MCF 10A (cell line): Measurements from ENCODE around the gene RPH3AL. TPM values are rescaled to one million over a fixed set of nuclear protein-coding genes. Genes with fewer than 3 reads are reported as not detected.

Experiments
- BruUV-seq: library from RNA; stranded (reverse); fragments of 400-500 nt; replicated peaks from 2 replicates; lab custom pipeline; 2021; lab: Mats Ljungman, UMichigan
- CTCF ChIA-PET: fragments of 300-600 bp; sonication (Branson Sonifier 250); formaldehyde crosslinking; extraction: SDS; loops from one replicate; lab custom pipeline; 2021; ENCODE audit warnings: antibody characterized with exemption, inconsistent platforms; lab: Yijun Ruan, JAX
- POLR2A ChIA-PET: fragments of 300-600, 350-650 bp; sonication (Branson Sonifier 250); formaldehyde crosslinking; extraction: SDS; loops from one replicate; lab custom pipeline; 2020; ENCODE audit warnings: antibody characterized with exemption, inconsistent platforms; lab: Yijun Ruan, JAX
- DNase-seq: peaks from one replicate; pipeline ENCODE4 v3.0.0-alpha.2; 2018; ENCODE audit not compliant: unreplicated experiment
- H3K27ac Mint-ChIP-seq: one replicate; pipeline ENCODE4 v1.8.0; 2022; ENCODE audit warnings: mild to moderate bottlenecking, low read depth, mixed read lengths; ENCODE audit not compliant: unreplicated experiment
- H3K27me3 Mint-ChIP-seq: one replicate; pipeline ENCODE4 v1.8.0; 2022; ENCODE audit warnings: mixed read lengths; ENCODE audit not compliant: insufficient read depth, unreplicated experiment
- H3K36me3 Mint-ChIP-seq: one replicate; pipeline ENCODE4 v1.8.0; 2022; ENCODE audit warnings: mild to moderate bottlenecking, moderate library complexity, mixed read lengths; ENCODE audit not compliant: insufficient read depth, unreplicated experiment
- H3K4me1 Mint-ChIP-seq: one replicate; pipeline ENCODE4 v1.8.0; 2022; ENCODE audit warnings: mixed read lengths; ENCODE audit not compliant: insufficient read depth, unreplicated experiment
- H3K4me3 Mint-ChIP-seq: one replicate; pipeline ENCODE4 v1.8.0; 2022; ENCODE audit warnings: mild to moderate bottlenecking, moderate library complexity, mixed read lengths; ENCODE audit not compliant: unreplicated experiment
- H3K9me3 Mint-ChIP-seq: one replicate; pipeline ENCODE4 v1.8.0; 2022; ENCODE audit warnings: mixed read lengths; ENCODE audit not compliant: unreplicated experiment
- intact Hi-C: fragments of 100-400 bp; cut with micrococcal nuclease; formaldehyde crosslinking; loops from 2 replicates; pipeline ENCODE4 v1.14.1; 2022
- total RNA-seq: library from RNA; stranded (reverse); gene quantifications from 2 replicates; pipeline ENCODE4 v1.2.3, GENCODE V29; 2022
- TF ChIP-seq, protein P1 (sequence below): fragments of 200-600 bp; IDR thresholded peaks from one replicate; pipeline ENCODE4 v1.8.0; 2022; ENCODE audit warnings: antibody characterized with exemption, mild to moderate bottlenecking; ENCODE audit not compliant: unreplicated experiment

Gene RPH3AL
- total RNA-seq, 1 experiment from 2014 or later = 0.89 TPM

DNA sequence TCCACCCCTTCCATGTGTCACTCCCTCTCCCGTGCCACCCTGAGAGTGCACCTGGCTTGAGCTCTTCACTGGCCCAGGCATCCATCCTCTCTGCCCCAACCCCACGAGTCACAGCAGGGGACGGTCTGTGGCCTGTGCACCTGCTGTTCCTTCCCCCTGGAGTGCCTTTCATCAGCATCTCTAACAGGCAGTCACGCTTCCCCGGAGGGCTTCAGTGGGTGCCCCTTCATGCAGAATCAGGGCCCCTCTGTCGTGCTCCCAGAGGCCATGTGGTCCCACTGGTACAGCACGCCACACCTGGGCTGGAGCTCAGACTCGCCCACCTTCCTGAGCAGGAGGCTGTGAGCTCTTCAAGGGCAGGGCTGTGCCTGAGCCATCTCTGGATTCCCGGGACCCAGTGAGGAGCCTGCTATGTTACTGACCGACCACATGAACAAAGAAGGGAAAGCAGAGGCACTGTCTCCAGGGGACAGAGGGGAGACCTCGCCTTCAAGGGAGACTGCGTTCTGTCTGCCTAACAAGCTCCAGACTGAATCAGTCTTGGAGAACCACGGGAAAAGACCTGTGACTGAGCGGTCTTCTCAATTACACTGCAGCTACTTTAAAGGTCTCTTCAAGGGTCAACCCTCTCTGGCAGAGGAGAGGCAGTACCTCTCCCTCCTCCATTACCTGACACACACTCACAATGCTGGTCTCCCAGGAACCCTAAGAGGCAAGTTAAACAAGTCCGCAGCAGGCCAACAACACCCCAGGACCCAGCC, 92.4 kb downstream of the RPH3AL start:
- intact Hi-C loops = no loop called here
- TF ChIP-seq, protein P1, sequence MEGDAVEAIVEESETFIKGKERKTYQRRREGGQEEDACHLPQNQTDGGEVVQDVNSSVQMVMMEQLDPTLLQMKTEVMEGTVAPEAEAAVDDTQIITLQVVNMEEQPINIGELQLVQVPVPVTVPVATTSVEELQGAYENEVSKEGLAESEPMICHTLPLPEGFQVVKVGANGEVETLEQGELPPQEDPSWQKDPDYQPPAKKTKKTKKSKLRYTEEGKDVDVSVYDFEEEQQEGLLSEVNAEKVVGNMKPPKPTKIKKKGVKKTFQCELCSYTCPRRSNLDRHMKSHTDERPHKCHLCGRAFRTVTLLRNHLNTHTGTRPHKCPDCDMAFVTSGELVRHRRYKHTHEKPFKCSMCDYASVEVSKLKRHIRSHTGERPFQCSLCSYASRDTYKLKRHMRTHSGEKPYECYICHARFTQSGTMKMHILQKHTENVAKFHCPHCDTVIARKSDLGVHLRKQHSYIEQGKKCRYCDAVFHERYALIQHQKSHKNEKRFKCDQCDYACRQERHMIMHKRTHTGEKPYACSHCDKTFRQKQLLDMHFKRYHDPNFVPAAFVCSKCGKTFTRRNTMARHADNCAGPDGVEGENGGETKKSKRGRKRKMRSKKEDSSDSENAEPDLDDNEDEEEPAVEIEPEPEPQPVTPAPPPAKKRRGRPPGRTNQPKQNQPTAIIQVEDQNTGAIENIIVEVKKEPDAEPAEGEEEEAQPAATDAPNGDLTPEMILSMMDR = no peak
- Mint-ChIP-seq H3K36me3 (no peaks in the 10 kb centered on the region), H3K9me3 (peaks cover 8% of the 10 kb centered on the region), H3K27me3 (peaks cover 31% of the 10 kb centered on the region), H3K27ac (no peak overlapping the region), H3K4me1 (no peaks in the 10 kb centered on the region), H3K4me3 (no peak overlapping the region)
- BruUV-seq = no TSS peak
- no peak for DNase-seq
- ChIA-PET CTCF (interaction anchor here (0.6 kb wide), 2 partner anchors 10 to 486 kb away, joined by 3 to 4 read pairs; no protein-coding TSS in a partner anchor), POLR2A (interaction anchor here (0.9 kb wide), 1 partner anchor 22 kb away, joined by 3 read pairs; no protein-coding TSS in a partner anchor)

DNA sequence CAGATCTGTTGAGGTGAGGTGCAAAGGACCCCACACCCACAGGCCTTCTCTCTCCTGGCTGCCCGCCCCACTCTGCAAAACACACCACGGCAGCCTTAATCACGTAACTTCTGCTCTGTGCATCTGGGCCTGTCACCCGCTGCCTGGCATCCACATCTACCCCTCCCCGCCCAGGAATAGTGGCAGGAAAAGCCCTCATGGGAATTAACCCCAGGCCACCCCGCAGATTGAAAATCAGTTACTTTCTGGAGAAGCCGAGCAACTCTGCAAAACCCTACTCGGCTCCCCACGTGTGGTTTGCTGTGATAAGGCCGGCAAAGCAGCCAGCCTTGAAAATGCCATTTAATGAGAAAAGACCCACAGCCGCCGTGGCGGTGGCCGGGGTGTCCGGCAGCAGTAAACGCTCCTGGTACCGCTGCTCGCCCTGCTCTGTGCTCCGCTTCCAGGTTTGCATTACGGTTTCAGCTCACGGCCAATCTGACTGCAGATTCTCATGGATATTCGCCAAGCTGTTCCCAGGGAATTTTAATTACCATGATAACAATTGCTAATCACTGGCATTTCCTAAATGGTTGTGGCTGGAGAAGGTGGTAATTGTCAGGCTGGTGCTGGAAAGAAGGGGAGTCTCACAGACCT, 93.1 kb downstream of the RPH3AL start:
- H3K4me1 Mint-ChIP-seq = no peaks in the 10 kb centered on the region
- DNase-seq = no peak
- CTCF ChIA-PET = no interaction called here
- intact Hi-C loops = no loop called here
- TF ChIP-seq, protein P1 = no peak
- peaks cover 8% of the 10 kb centered on the region for H3K9me3 Mint-ChIP-seq
- no peaks in the 10 kb centered on the region for H3K36me3 Mint-ChIP-seq
- H3K27ac Mint-ChIP-seq = no peak overlapping the region
- no peak overlapping the region for H3K4me3 Mint-ChIP-seq
- POLR2A ChIA-PET = no interaction called here
- H3K27me3 Mint-ChIP-seq = peaks cover 31% of the 10 kb centered on the region
- no TSS peak for BruUV-seq

DNA sequence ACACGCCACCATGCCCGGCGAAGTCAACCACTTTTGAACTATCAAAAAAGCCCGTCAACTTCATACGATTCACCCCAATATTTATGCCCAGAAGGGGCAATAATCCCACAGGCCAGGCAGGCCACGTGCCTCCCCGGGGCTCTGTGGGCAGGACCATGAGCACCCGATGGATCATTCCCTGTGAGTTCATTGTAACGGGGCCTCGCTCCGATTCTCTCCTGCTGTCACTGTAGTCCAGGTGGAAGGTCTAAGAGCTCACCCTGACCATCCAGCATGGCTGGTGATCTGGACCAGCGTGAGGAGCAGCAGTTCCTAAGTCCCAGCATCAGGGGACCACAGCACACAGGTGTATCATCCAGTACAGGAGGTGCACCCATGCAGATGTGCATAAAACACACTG, 93.7 kb downstream of the RPH3AL start:
- no peaks in the 10 kb centered on the region for H3K36me3 Mint-ChIP-seq
- DNase-seq = no peak
- ChIA-PET CTCF (no interaction called here), POLR2A (no interaction called here)
- TF ChIP-seq, protein P1 = no peak
- BruUV-seq = no TSS peak
- H3K4me3 Mint-ChIP-seq = no peak overlapping the region
- H3K4me1 Mint-ChIP-seq = no peaks in the 10 kb centered on the region
- no peak overlapping the region for H3K27ac Mint-ChIP-seq
- peaks cover 31% of the 10 kb centered on the region for H3K27me3 Mint-ChIP-seq
- intact Hi-C loops = no loop called here
- H3K9me3 Mint-ChIP-seq = peaks cover 8% of the 10 kb centered on the region

DNA sequence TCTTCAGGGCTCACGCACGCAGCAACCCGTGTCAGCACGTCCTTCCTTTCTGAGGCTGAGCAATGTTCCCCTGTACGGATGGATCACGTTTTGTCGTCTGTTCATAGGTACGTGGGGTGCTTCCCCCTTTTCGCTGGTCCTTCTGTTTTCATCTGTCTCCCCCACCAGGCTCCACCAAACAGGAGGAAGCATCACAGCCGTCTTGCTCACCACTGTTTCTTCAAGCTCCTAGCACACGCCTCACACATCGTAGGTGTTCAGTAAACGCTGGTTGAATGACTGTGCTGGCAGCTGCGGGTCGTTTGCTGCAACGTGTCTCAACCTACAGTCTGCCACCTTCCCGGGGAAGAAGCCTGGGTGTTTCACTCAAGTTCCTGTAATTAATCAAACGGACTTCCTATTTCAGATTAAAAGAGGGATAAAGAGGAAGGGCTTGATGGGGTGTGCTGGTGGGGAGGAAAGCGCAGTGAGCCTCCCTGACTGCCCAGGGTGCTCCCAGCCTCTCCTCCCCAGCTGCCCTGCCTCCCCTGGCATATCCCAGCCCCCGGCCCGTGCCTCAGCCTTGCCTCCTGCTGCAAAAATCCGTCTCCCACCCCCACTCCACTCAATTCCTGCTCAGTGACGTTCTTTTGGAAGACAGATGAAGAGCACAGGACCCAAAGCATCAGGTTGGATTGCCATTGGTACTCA, 94.4 kb downstream of the RPH3AL start:
- TF ChIP-seq, protein P1 = no peak
- no peak overlapping the region for H3K27ac Mint-ChIP-seq
- peaks cover 30% of the 10 kb centered on the region for H3K27me3 Mint-ChIP-seq
- no peaks in the 10 kb centered on the region for H3K36me3 Mint-ChIP-seq
- peaks cover 5% of the 10 kb centered on the region for H3K9me3 Mint-ChIP-seq
- no peak overlapping the region for H3K4me3 Mint-ChIP-seq
- no peaks in the 10 kb centered on the region for H3K4me1 Mint-ChIP-seq
- DNase-seq = no peak
- POLR2A ChIA-PET = no interaction called here
- CTCF ChIA-PET = no interaction called here
- intact Hi-C loops = no loop called here
- BruUV-seq = no TSS peak
